Transverse colon (tissue), 4 donors: ENCODE results near the gene DYDC2. TPM values are rescaled to one million over a fixed set of nuclear protein-coding genes. Genes with fewer than 3 reads are reported as not detected.
A peak's percentile ranks its signal among the peaks of the same experiment; 100 is the strongest.

Source experiments
- DNase-seq: peaks from one replicate; pipeline ENCODE4 v3.0.0-alpha.2; 2019
- H3K27ac ChIP-seq, 4 donors: fragments of 200-600 bp; sonication (generic); 2 replicates each; pipeline ENCODE4 v1.5.1; 2016 to 2018; ENCODE audit warnings: inconsistent platforms in 4 of 4
- H3K27me3 ChIP-seq: fragments of 200-600 bp; sonication (generic); 2 replicates; pipeline ENCODE4 v1.5.1; 2017; ENCODE audit warnings: inconsistent platforms
- H3K36me3 ChIP-seq, 4 donors: fragments of 200-600 bp; sonication (generic); 2 replicates each; pipeline ENCODE4 v1.5.1; 2017 to 2019; ENCODE audit warnings: inconsistent platforms in 4 of 4
- H3K4me1 ChIP-seq, 4 donors: fragments of 200-600 bp; sonication (generic); 2 replicates each; pipeline ENCODE4 v1.5.1; 2017 to 2020; ENCODE audit warnings: inconsistent platforms in 4 of 4
- H3K4me3 ChIP-seq, 4 donors: fragments of 200-600 bp; sonication (generic); 1 replicate in 1 of 4; 2 replicates in 3 of 4; pipeline versions ENCODE4 v1.5.1 to v1.6.1; 2017 to 2019; ENCODE audit warnings: inconsistent platforms in 4 of 4
- H3K9me3 ChIP-seq, 2 donors: fragments of 200-600 bp; sonication (generic); 2 replicates each; pipeline ENCODE4 v1.5.1; 2017 to 2019; ENCODE audit warnings: inconsistent platforms in 2 of 2
- CTCF ChIP-seq, 5 experiments: fragments of 200-600 bp in 3 of 5; fragments of 450-650 bp in 2 of 5; sonication (generic) in 3 of 5; IDR thresholded peaks; 1 replicate in 2 of 5; 2 replicates in 3 of 5; pipeline ENCODE4 v1.5.1; 2016 to 2017; ENCODE audit warnings: antibody characterized with exemption in 5 of 5, inconsistent platforms in 3 of 5, mild to moderate bottlenecking in 2 of 5, moderate library complexity in 1 of 5
- EP300 ChIP-seq: sonication (generic); formaldehyde crosslinking; IDR thresholded peaks from one replicate; pipeline ENCODE4 v1.6.1; 2017; ENCODE audit warnings: antibody characterized with exemption, low read depth
- POLR2A ChIP-seq: fragments of 450-650 bp; IDR thresholded peaks from one replicate; pipeline ENCODE4 v1.6.1; 2016; ENCODE audit warnings: antibody characterized with exemption, mild to moderate bottlenecking, moderate library complexity
- POLR2AphosphoS5 ChIP-seq, 3 donors: sonication (generic); formaldehyde crosslinking; IDR thresholded peaks; one replicate each; pipeline ENCODE4 v1.6.1; 2016; ENCODE audit warnings: antibody characterized with exemption in 3 of 3
- WGBS, 2 donors: methylation state at CpG; one replicate each; pipeline ENCODE4 v1.1.5; 2018; ENCODE audit warnings: low coverage in 1 of 2; 5-methylcytosine and 5-hydroxymethylcytosine counted together
- in situ Hi-C, 4 donors: fragments of 200-750 bp; cut with MboI; loops; one replicate each; pipeline versions ENCODE4 v1.15.0 to v1.15.1; 2017; ENCODE audit warnings: low sequenced_read_pairs in 3 of 4, low pct_ligation_motif_present in 1 of 4, low pct_unique_long_range_greater_than_20kb in 1 of 4
- intact Hi-C: fragments of 100-400 bp; cut with DNase I; formaldehyde crosslinking; loops from one replicate; pipeline ENCODE4 v1.15.1; 2023; ENCODE audit warnings: low total_unique reads
- total RNA-seq, 4 donors: library from RNA; depleted of rRNA; stranded (reverse); fragments of >200 nt; gene quantifications; one replicate each; pipeline ENCODE4 v1.1.0, GENCODE V29; 2016

Gene DYDC2, protein sequence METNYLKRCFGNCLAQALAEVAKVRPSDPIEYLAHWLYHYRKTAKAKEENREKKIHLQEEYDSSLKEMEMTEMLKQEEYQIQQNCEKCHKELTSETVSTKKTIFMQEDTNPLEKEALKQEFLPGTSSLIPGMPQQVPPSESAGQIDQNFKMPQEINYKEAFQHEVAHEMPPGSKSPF
- not detected for total RNA-seq

DNA sequence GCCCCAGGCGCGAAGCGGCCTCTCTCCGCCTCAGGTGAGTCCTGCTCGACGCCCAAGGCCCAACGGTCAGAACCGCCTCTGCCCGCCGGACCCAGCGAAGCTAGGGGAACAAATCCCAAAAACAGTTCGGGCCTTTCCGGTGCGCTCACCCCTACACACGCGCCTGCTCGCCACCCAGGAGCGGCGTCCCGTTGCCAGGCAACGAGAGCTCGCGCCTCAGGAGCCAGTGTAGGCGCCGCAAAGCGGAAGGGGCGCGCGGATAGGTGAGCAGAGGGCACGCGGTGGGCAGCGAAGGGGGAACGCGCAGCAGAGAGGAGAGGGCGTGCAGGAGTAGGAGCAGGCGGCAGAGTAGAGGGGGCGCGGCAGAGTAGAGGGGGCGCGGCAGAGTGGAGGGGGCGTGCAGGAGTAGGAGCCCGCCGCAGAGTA is at the start of gene DYDC2, which contains the start of gene DYDC1:
TSS of gene DYDC2 (plus strand) at position 219 of the 426 bp plus-strand sequence. CDS start 5,663 bp downstream, outside the sequence.
TSS of gene DYDC1 (minus strand) at position 193 of the 426 bp plus-strand sequence. CDS start 4,154 bp downstream, outside the sequence.
- TF ChIP-seq CTCF (IDR thresholded peaks at IDR 0.05) (no peak), POLR2A (no peak), EP300 (no peak), POLR2AphosphoS5 (IDR thresholded peaks at IDR 0.05) (no peak)
- intact Hi-C loops, result no loop called here
- peak; percentile 25 for DNase-seq
- Histone ChIP-seq H3K36me3 (no peaks in the 10 kb centered on the region), H3K27me3 (peaks cover 38% of the 10 kb centered on the region), H3K4me1 (peaks cover 5 to 14% (median 12%) of the 10 kb centered on the region in 4 donors), H3K9me3 (no peaks in the 10 kb centered on the region), H3K4me3 (peak within 1 kb of the TSS in 3 of 4 donors; percentile 11 to 39 (median 17)), H3K27ac (no peak within 1 kb of the TSS)
- 9% methylated on average over 43 of the region's 43 CpGs; no CpG with 5 or more reads in 1 of the 2 donors for WGBS, 2 donors
- in situ Hi-C loops, result no loop called here

DNA sequence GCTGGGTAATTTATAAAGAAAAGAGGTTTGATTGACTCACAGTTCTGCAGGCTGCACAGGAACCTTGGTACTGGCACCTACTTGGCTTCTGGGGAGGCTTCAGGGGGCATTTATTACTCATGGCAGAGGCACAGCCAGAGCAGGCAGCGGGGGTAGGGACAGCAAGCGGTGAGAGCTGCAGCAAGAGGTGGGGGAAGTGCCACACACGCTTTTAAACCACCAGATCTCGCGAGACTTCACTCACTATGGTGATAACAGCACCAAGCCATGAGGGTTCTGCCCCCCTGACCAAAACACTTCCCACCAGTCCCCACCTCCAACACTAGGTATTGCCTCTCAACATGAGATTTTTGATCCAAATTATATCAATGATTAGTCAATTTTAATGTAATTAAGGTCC is 43.1 kb upstream of the DYDC2 start:
- no peak overlapping the region for H3K4me3 ChIP-seq
- no peaks in the 10 kb centered on the region for H3K9me3 ChIP-seq
- DNase-seq, result no peak
- no peak for TF ChIP-seq POLR2AphosphoS5 (IDR thresholded peaks at IDR 0.05)
- in situ Hi-C loops (no loop called here), intact Hi-C loops (no loop called here)
- no peaks in the 10 kb centered on the region for H3K4me1 ChIP-seq
- H3K36me3 ChIP-seq, result no peaks in the 10 kb centered on the region
- no peaks in the 10 kb centered on the region for H3K27me3 ChIP-seq
- WGBS, 2 donors, result 78% methylated on average over 5 of the region's 5 CpGs; no CpG with 5 or more reads in 1 of the 2 donors
- no peak overlapping the region for H3K27ac ChIP-seq

GRCh38 chr10:80315391-80315790 is 41.2 kb upstream of the DYDC2 start:
- H3K36me3 ChIP-seq, result no peaks in the 10 kb centered on the region
- H3K9me3 ChIP-seq, result no peaks in the 10 kb centered on the region
- H3K4me1 ChIP-seq, result no peaks in the 10 kb centered on the region
- DNase-seq, result no peak
- intact Hi-C loops, result no loop called here
- no peaks in the 10 kb centered on the region for H3K27me3 ChIP-seq
- in situ Hi-C loops, result no loop called here
- 93% methylated on average over 18 of the region's 21 CpGs; no CpG with 5 or more reads in 1 of the 2 donors for WGBS, 2 donors
- H3K27ac ChIP-seq, result no peak overlapping the region
- TF ChIP-seq EP300 (no peak), CTCF (IDR thresholded peaks at IDR 0.05) (no peak), POLR2AphosphoS5 (IDR thresholded peaks at IDR 0.05) (no peak), POLR2A (no peak)
- no peak overlapping the region for H3K4me3 ChIP-seq

GRCh38 chr10:80318742-80319141 is 37.8 kb upstream of the DYDC2 start:
- DNase-seq, result no peak
- Histone ChIP-seq H3K36me3 (no peaks in the 10 kb centered on the region), H3K27me3 (no peaks in the 10 kb centered on the region), H3K9me3 (no peaks in the 10 kb centered on the region), H3K4me3 (no peak overlapping the region), H3K27ac (no peak overlapping the region), H3K4me1 (no peaks in the 10 kb centered on the region)
- no peak for TF ChIP-seq POLR2AphosphoS5 (IDR thresholded peaks at IDR 0.05)
- no peak for TF ChIP-seq EP300
- TF ChIP-seq POLR2A, result no peak
- in situ Hi-C loops, result no loop called here
- intact Hi-C loops, result no loop called here

DNA sequence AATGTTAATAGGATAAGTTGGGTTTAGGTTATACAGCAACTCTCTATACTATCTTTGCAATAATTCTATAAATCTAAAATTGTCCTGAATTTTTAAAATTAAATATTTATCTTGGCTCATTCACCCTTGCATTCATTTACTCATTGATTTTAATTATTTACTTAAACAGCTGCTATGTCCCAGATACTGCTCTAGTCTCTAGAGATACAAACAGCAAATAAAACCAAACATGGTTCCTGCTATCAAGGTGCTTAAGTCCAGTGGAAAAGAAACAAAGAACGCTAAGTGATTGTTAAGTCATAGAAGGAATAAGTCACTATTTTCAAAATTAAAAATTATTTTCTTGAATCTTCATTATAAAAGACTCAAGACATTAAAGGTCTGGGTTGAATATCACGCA is 37.3 kb upstream of the DYDC2 start:
- 86 to 88% methylated on average over 2 of the region's 2 CpGs for WGBS, 2 donors
- Histone ChIP-seq H3K27ac (no peak overlapping the region), H3K27me3 (no peaks in the 10 kb centered on the region), H3K4me3 (no peak overlapping the region), H3K4me1 (no peaks in the 10 kb centered on the region), H3K9me3 (no peaks in the 10 kb centered on the region), H3K36me3 (no peaks in the 10 kb centered on the region)
- TF ChIP-seq EP300 (no peak), POLR2A (no peak), POLR2AphosphoS5 (IDR thresholded peaks at IDR 0.05) (no peak), CTCF (IDR thresholded peaks at IDR 0.05) (no peak)
- DNase-seq, result no peak
- intact Hi-C loops, result no loop called here
- in situ Hi-C loops, result no loop called here
